ENCODE results near the gene SLBP.
"Not testable (repeated sequence)": the region's sequence is repeated elsewhere in the genome, so short reads cannot be mapped to it uniquely, and the experiment has no call there.

Gene SLBP

GRCh38 chr4:1708581-1708980 is 3.5 kb downstream of the SLBP start:
- DNase-seq = no peak

GRCh38 chr4:1706358-1706757 is 5.8 kb downstream of the SLBP start:
- DNase-seq = no peak

- DNase-seq = no peak
Observed at GRCh38 chr4:1705732-1706131, 6.4 kb downstream of the SLBP start.

- DNase-seq = no peak
Observed at GRCh38 chr4:1703867-1704266, 8.3 kb downstream of the SLBP start.

GRCh38 chr4:1701671-1702070 is 10.4 kb downstream of the SLBP start:
- DNase-seq = not testable (repeated sequence)

- DNase-seq = no peak
Observed at GRCh38 chr4:1695913-1696312, 16.2 kb downstream of the SLBP start.

GRCh38 chr4:1693131-1693896 is 18.8 kb downstream of the SLBP start:
- peak in 7 of 14 donors; percentile 22 to 58 (median 25) for DNase-seq

- no peak for DNase-seq
Observed at GRCh38 chr4:1691737-1692373, 20.3 kb downstream of the SLBP start.

GRCh38 chr4:1690698-1691097 is 21.4 kb downstream of the SLBP start:
- DNase-seq = no peak

- DNase-seq = no peak
Observed at GRCh38 chr4:1686440-1687036, 25.6 kb downstream of the SLBP start.

- no peak for DNase-seq
Observed at GRCh38 chr4:1685235-1686150, 26.6 kb downstream of the SLBP start.

GRCh38 chr4:1684506-1685234 is 27.4 kb downstream of the SLBP start:
- DNase-seq = peak in 3 of 14 donors; percentile 21 to 81 (median 59)

- peak in 11 of 14 donors; percentile 18 to 88 (median 70) for DNase-seq
Observed at GRCh38 chr4:1683736-1684505, 28.2 kb downstream of the SLBP start, which contains the start of gene FAM53A. FAM53A (minus strand) TSS chr4:1684313; CDS start chr4:1668741, 15,572 bp downstream.

- DNase-seq = peak in 1 of 14 donors; percentile 43
Observed at GRCh38 chr4:1683261-1683735, 28.8 kb downstream of the SLBP start.

GRCh38 chr4:1682860-1683259 is 29.3 kb downstream of the SLBP start:
- no peak for DNase-seq

GRCh38 chr4:1678244-1678643 is 33.9 kb downstream of the SLBP start:
- no peak for DNase-seq

GRCh38 chr4:1676605-1677525 is 35.3 kb downstream of the SLBP start:
- no peak for DNase-seq

GRCh38 chr4:1675802-1676137 is 36.3 kb downstream of the SLBP start:
- DNase-seq = no peak

- DNase-seq = no peak
Observed at GRCh38 chr4:1675136-1675801, 36.9 kb downstream of the SLBP start.
